HEK293 (cell line): Measurements from ENCODE around the gene KCTD7.

Experiments
- EGR2 ChIP-seq: fragments of 450-650 bp; formaldehyde crosslinking; IDR thresholded peaks from 2 replicates; pipeline ENCODE4 v1.5.1; 2016; ENCODE audit warnings: low read depth, missing biosample characterization, missing genetic modification characterization
- GLI2 ChIP-seq: fragments of 450-650 bp; formaldehyde crosslinking; IDR thresholded peaks from 2 replicates; pipeline ENCODE4; 2017; ENCODE audit warnings: missing biosample characterization, missing genetic modification characterization, low read depth, borderline replicate concordance
- GLIS1 ChIP-seq: fragments of 450-650 bp; formaldehyde crosslinking; IDR thresholded peaks from 2 replicates; pipeline ENCODE4 v1.5.1; 2016; ENCODE audit warnings: missing biosample characterization, missing genetic modification characterization
- KLF1 ChIP-seq: fragments of 450-650 bp; formaldehyde crosslinking; IDR thresholded peaks from 2 replicates; pipeline ENCODE4 v1.5.1; 2016; ENCODE audit warnings: missing biosample characterization, missing genetic modification characterization
- SALL2 ChIP-seq: fragments of 450-650 bp; formaldehyde crosslinking; IDR thresholded peaks from 2 replicates; pipeline ENCODE4 v1.5.0; 2017; ENCODE audit warnings: missing biosample characterization, mild to moderate bottlenecking, missing genetic modification characterization, borderline replicate concordance
- SCRT2 ChIP-seq: fragments of 450-650 bp; formaldehyde crosslinking; IDR thresholded peaks from 2 replicates; pipeline ENCODE4 v1.5.1; 2016; ENCODE audit warnings: missing biosample characterization, missing genetic modification characterization
- ZBTB49 ChIP-seq: fragments of 450-650 bp; formaldehyde crosslinking; IDR thresholded peaks from 2 replicates; pipeline ENCODE4 v1.5.1; 2016; ENCODE audit warnings: missing biosample characterization, missing genetic modification characterization, low read depth
- ZNF10 ChIP-seq: fragments of 450-650 bp; formaldehyde crosslinking; IDR thresholded peaks from 2 replicates; pipeline ENCODE4 v1.5.1; 2017; ENCODE audit warnings: missing biosample characterization, missing genetic modification characterization
- ZNF169 ChIP-seq: fragments of 450-650 bp; formaldehyde crosslinking; IDR thresholded peaks from 2 replicates; pipeline ENCODE4 v1.5.1; 2016; ENCODE audit warnings: missing biosample characterization, missing genetic modification characterization
- ZNF184 ChIP-seq: fragments of 450-650 bp; IDR thresholded peaks from 2 replicates; pipeline ENCODE4 v1.5.1; 2018; ENCODE audit warnings: missing biosample characterization, mild to moderate bottlenecking, missing genetic modification characterization
- ZNF292 ChIP-seq: fragments of 450-650 bp; formaldehyde crosslinking; IDR thresholded peaks from 2 replicates; pipeline ENCODE4 v1.5.1; 2016; ENCODE audit warnings: low read depth, missing biosample characterization, missing genetic modification characterization, borderline replicate concordance
- ZNF311 ChIP-seq: fragments of 450-650 bp; formaldehyde crosslinking; IDR thresholded peaks from 2 replicates; pipeline ENCODE4 v1.5.1; 2017; ENCODE audit warnings: missing biosample characterization, missing genetic modification characterization, borderline replicate concordance
- ZNF335 ChIP-seq: fragments of 450-650 bp; formaldehyde crosslinking; conservative IDR thresholded peaks from 2 replicates; pipeline ENCODE4 v1.5.1; 2016; ENCODE audit warnings: missing biosample characterization, missing genetic modification characterization
- ZNF398 ChIP-seq: fragments of 450-650 bp; formaldehyde crosslinking; IDR thresholded peaks from 2 replicates; pipeline ENCODE4 v1.5.1; 2017; ENCODE audit warnings: missing biosample characterization, missing genetic modification characterization
- ZNF518A ChIP-seq: fragments of 450-650 bp; formaldehyde crosslinking; conservative IDR thresholded peaks from 2 replicates; pipeline ENCODE4 v1.5.1; 2016; ENCODE audit warnings: low read depth, missing biosample characterization, missing genetic modification characterization
- ZNF558 ChIP-seq: fragments of 450-650 bp; formaldehyde crosslinking; IDR thresholded peaks from 2 replicates; pipeline ENCODE4 v1.5.1; 2016; ENCODE audit warnings: missing biosample characterization, missing genetic modification characterization
- ZNF621 ChIP-seq: fragments of 450-650 bp; formaldehyde crosslinking; IDR thresholded peaks from 2 replicates; pipeline ENCODE4 v1.5.1; 2017; ENCODE audit warnings: missing biosample characterization, missing genetic modification characterization
- ZNF660 ChIP-seq: fragments of 450-650 bp; IDR thresholded peaks from 2 replicates; pipeline ENCODE4 v1.5.1; 2018; ENCODE audit warnings: missing biosample characterization, mild to moderate bottlenecking, missing genetic modification characterization
- ZNF837 ChIP-seq: fragments of 450-650 bp; formaldehyde crosslinking; IDR thresholded peaks from 2 replicates; pipeline ENCODE4 v1.5.1; 2016; ENCODE audit warnings: missing biosample characterization, missing genetic modification characterization
- TF ChIP-seq, protein P1 (sequence below): fragments of 450-650 bp; formaldehyde crosslinking; optimal IDR thresholded peaks from 2 replicates; pipeline ENCODE3; 2016; ENCODE audit warnings: missing biosample characterization, mild to moderate bottlenecking, missing genetic modification characterization
- TF ChIP-seq, protein P2 (sequence below): fragments of 450-650 bp; formaldehyde crosslinking; IDR thresholded peaks from 2 replicates; pipeline ENCODE4 v1.5.1; 2017; ENCODE audit warnings: missing biosample characterization, missing genetic modification characterization
- TF ChIP-seq, protein P3 (sequence below): fragments of 450-650 bp; formaldehyde crosslinking; IDR thresholded peaks from 2 replicates; pipeline ENCODE4 v1.5.1; 2016; ENCODE audit warnings: missing biosample characterization, missing genetic modification characterization, borderline replicate concordance

KCTD7 gene

DNA sequence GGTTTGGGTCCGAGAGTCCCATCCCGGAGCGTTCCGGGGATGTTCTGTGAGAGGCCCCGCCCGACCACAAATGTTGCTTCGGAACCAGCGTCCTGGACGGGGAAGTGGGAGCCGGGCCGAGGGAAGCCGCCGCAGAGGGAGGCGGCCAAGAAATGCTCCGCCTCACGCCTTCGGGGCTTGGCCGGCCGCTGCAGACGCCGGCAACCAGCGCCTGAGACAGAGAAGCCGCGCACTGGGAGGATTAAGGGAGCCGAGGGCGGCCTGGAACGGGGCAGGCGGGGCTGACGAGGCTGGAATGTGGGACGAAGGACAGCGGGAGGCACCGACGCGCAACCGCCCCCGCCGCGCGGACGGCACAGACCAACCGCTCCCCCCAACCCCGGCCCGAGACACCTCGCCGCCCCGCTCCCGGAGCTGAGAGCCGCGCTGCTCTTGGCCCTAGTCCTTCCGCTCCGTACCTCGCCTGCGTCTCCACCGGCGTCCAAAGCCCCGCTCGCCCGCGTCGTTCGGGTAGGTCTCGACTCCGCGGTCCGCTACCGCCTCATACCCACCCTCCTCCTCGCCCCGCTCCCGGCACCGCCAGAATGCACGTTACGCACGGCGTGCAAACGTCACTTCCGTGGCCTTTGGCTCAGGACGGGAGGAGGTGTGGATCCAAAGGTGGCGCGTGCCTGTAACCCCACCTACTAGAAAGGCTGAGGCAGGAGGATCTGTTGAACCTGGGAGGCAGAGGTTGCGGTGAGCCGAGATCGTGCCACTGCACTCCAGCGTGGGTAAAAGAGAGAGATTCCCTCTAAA is 36.7 kb upstream of the KCTD7 start (continued):
- TF ChIP-seq, protein P1, sequence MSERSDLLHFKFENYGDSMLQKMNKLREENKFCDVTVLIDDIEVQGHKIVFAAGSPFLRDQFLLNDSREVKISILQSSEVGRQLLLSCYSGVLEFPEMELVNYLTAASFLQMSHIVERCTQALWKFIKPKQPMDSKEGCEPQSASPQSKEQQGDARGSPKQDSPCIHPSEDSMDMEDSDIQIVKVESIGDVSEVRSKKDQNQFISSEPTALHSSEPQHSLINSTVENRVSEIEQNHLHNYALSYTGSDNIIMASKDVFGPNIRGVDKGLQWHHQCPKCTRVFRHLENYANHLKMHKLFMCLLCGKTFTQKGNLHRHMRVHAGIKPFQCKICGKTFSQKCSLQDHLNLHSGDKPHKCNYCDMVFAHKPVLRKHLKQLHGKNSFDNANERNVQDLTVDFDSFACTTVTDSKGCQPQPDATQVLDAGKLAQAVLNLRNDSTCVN: peak; percentile 93
- TF ChIP-seq ZNF184 (tag by site-specific recombination) (no peak), GLI2 (no peak), ZNF837 (no peak), ZNF311 (tag by site-specific recombination) (no peak), SCRT2 (tag by site-specific recombination) (peak; percentile 76), SALL2 (no peak), ZNF335 (tag by site-specific recombination) (peak; percentile 83), ZNF621 (tag by site-specific recombination) (no peak), ZNF518A (tag by site-specific recombination) (peak; percentile 74), ZNF558 (no peak), ZBTB49 (no peak), KLF1 (tag by site-specific recombination) (0 out of 2 replicates have a peak, but pooled peaks have one; percentile 2), ZNF292 (tag by site-specific recombination) (no peak), ZNF660 (tag by site-specific recombination) (no peak), ZNF398 (tag by site-specific recombination) (peak; percentile 34; the same call in 1 of the 2 replicates), ZNF10 (no peak), ZNF169 (tag by site-specific recombination) (no peak), GLIS1 (tag by site-specific recombination) (peak; percentile 59), EGR2 (tag by site-specific recombination) (peak; percentile 57)
- TF ChIP-seq, protein P2, sequence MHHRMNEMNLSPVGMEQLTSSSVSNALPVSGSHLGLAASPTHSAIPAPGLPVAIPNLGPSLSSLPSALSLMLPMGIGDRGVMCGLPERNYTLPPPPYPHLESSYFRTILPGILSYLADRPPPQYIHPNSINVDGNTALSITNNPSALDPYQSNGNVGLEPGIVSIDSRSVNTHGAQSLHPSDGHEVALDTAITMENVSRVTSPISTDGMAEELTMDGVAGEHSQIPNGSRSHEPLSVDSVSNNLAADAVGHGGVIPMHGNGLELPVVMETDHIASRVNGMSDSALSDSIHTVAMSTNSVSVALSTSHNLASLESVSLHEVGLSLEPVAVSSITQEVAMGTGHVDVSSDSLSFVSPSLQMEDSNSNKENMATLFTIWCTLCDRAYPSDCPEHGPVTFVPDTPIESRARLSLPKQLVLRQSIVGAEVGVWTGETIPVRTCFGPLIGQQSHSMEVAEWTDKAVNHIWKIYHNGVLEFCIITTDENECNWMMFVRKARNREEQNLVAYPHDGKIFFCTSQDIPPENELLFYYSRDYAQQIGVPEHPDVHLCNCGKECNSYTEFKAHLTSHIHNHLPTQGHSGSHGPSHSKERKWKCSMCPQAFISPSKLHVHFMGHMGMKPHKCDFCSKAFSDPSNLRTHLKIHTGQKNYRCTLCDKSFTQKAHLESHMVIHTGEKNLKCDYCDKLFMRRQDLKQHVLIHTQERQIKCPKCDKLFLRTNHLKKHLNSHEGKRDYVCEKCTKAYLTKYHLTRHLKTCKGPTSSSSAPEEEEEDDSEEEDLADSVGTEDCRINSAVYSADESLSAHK (tag by site-specific recombination): no peak
- TF ChIP-seq, protein P3, sequence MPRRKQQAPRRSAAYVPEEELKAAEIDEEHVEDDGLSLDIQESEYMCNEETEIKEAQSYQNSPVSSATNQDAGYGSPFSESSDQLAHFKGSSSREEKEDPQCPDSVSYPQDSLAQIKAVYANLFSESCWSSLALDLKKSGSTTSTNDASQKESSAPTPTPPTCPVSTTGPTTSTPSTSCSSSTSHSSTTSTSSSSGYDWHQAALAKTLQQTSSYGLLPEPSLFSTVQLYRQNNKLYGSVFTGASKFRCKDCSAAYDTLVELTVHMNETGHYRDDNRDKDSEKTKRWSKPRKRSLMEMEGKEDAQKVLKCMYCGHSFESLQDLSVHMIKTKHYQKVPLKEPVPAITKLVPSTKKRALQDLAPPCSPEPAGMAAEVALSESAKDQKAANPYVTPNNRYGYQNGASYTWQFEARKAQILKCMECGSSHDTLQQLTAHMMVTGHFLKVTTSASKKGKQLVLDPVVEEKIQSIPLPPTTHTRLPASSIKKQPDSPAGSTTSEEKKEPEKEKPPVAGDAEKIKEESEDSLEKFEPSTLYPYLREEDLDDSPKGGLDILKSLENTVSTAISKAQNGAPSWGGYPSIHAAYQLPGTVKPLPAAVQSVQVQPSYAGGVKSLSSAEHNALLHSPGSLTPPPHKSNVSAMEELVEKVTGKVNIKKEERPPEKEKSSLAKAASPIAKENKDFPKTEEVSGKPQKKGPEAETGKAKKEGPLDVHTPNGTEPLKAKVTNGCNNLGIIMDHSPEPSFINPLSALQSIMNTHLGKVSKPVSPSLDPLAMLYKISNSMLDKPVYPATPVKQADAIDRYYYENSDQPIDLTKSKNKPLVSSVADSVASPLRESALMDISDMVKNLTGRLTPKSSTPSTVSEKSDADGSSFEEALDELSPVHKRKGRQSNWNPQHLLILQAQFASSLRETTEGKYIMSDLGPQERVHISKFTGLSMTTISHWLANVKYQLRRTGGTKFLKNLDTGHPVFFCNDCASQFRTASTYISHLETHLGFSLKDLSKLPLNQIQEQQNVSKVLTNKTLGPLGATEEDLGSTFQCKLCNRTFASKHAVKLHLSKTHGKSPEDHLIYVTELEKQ (tag by site-specific recombination): no peak
